Pulmonary artery endothelial cell (primary cell): Measurements from ENCODE around the gene ZBTB32. TPM values are rescaled to one million over a fixed set of nuclear protein-coding genes. Genes with fewer than 3 reads are reported as not detected.

Source experiments
- DNase-seq: peaks from one replicate; pipeline ENCODE4 v3.0.0-alpha.2; 2011; ENCODE audit warnings: low read depth, low spot score
- total RNA-seq: library from RNA; depleted of rRNA; stranded (reverse); fragments of >200 nt; gene quantifications from 2 replicates; pipeline ENCODE4 v1.2.3, GENCODE V29; 2014

Gene ZBTB32
- total RNA-seq, 1 donor from 2014 or later, result not detected

GRCh38 chr19:35734889-35735288 is 30.5 kb downstream of the ZBTB32 start:
- no peak for DNase-seq

GRCh38 chr19:35736913-35737886 is 32.8 kb downstream of the ZBTB32 start:
- no peak for DNase-seq

- no peak for DNase-seq
Measured at GRCh38 chr19:35738021-35738886, 33.9 kb downstream of the ZBTB32 start.

GRCh38 chr19:35738887-35739229 is 34.5 kb downstream of the ZBTB32 start:
- no peak for DNase-seq

- DNase-seq, result no peak
Measured at GRCh38 chr19:35739275-35740107, 35.1 kb downstream of the ZBTB32 start.

GRCh38 chr19:35740108-35740422 is 35.7 kb downstream of the ZBTB32 start:
- DNase-seq, result no peak

- DNase-seq, result peak; percentile 86
Measured at GRCh38 chr19:35740423-35741202, 36.3 kb downstream of the ZBTB32 start.

GRCh38 chr19:35741203-35741515 is 36.8 kb downstream of the ZBTB32 start:
- DNase-seq, result no peak

- no peak for DNase-seq
Measured at GRCh38 chr19:35742121-35742724, 37.9 kb downstream of the ZBTB32 start, which contains the start of gene IGFLR1. Gene IGFLR1 (minus strand): TSS chr19:35742452. CDS start chr19:35741180, 1,272 bp downstream.

GRCh38 chr19:35743640-35744429 is 39.5 kb downstream of the ZBTB32 start:
- DNase-seq, result no peak

- DNase-seq, result peak; percentile 85
Measured at GRCh38 chr19:35744430-35745327, 40.3 kb downstream of the ZBTB32 start.

- DNase-seq, result peak; percentile 98
Measured at GRCh38 chr19:35745328-35746086, 41.1 kb downstream of the ZBTB32 start, which contains the start of the genes PSENEN and U2AF1L4. Gene PSENEN (plus strand): TSS chr19:35745651. CDS start chr19:35745931, 280 bp downstream. Gene U2AF1L4 (minus strand): TSS chr19:35745418. CDS start chr19:35745391, 27 bp downstream.

- no peak for DNase-seq
Measured at GRCh38 chr19:35746087-35746462, 41.7 kb downstream of the ZBTB32 start.

GRCh38 chr19:35746531-35746930 is 42.2 kb downstream of the ZBTB32 start:
- no peak for DNase-seq

GRCh38 chr19:35748106-35749020 is 44.0 kb downstream of the ZBTB32 start, which contains the start of gene LIN37:
Gene LIN37 (plus strand): TSS chr19:35748576. CDS start chr19:35748725, 149 bp downstream.
- peak; percentile 96 for DNase-seq

GRCh38 chr19:35750167-35750566 is 45.8 kb downstream of the ZBTB32 start:
- no peak for DNase-seq
